GM18861 (cell line): ENCODE data around the gene FBXO28.

Source experiments
- ATAC-seq: cut with Tn5 transposase; IDR thresholded peaks from one replicate; pipeline ENCODE4 v1.9.1; 2021; ENCODE audit not compliant: unreplicated experiment

Gene FBXO28

DNA sequence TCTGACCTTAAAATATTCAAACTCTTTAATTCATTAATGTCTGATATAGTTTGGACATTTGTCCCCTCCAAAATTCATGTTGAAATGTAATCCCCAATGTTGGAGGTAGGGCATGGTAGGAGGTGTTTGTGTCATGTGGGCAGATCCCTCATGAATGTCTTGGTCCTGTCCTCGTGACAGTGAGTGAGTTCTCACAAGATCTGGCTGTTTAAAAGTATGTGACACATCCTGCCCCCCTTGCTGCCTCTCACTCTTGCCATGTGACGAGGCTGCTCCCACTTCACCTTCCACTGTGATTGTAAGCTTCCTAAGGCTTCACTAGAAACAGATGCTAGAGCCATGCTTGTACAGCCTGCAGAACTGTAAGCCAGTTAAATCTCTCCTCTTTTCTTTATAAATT is 21.3 kb upstream of the FBXO28 start:
- no peak for ATAC-seq

- ATAC-seq = no peak
Measured at GRCh38 chr1:224095339-224095738, 18.6 kb upstream of the FBXO28 start.

GRCh38 chr1:224095867-224096266 is 18.0 kb upstream of the FBXO28 start:
- no peak for ATAC-seq

DNA sequence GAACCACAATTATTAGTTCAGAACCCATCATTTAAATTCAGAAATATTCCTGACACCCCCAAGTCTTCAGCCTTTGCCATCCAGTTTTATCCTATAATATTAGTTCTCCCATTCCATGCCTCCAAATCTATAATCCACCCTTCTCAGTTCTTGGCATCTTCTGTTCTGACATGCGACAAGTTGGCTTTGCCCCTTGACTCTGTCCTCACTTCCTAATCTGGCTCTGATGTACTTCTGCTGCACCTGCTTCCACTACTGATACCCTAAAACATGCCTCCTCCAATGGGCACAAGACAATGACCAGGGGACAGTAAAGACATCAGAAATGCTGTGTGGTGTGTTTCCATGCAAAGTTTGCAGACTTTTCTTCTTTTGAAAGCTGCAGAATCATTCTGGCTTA is 17.1 kb upstream of the FBXO28 start:
- no peak for ATAC-seq

- ATAC-seq = no peak
Measured at GRCh38 chr1:224098007-224098406, 15.9 kb upstream of the FBXO28 start.

DNA sequence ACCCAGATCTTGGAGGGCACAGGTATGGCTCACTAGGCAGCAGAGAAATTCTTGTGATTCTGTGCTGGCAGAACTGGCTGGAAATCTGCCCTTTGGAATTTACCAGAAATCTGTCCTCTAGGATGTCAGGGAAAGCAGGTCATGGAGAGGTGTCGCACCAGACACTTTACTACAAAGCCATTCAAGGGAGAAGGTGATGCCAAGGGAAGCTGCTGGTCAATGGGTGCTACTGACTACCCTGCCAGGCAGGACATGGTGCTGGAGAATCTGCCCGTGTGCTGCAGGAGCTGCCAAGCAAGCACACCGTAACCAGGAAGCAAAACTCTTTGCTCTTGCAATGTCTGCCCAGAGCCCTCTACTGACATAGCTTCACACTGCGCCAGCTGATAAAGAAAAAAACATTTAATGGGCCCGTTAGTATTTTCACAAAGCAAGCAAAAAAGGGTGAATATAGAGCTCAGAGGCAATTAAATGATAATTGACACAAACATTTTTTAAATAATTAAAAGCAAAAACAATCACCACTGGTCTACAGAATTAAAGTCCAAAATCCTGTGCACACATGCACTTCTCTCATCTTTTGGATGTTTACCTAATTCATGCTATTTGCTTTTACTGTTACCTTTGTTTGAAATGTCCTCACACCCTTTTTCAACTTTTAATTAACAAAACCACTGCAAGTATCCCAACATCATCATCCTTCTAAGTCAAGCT is 7.2 kb upstream of the FBXO28 start:
- peak; percentile 88 for ATAC-seq

GRCh38 chr1:224107282-224107625 is 6.7 kb upstream of the FBXO28 start:
- no peak for ATAC-seq

DNA sequence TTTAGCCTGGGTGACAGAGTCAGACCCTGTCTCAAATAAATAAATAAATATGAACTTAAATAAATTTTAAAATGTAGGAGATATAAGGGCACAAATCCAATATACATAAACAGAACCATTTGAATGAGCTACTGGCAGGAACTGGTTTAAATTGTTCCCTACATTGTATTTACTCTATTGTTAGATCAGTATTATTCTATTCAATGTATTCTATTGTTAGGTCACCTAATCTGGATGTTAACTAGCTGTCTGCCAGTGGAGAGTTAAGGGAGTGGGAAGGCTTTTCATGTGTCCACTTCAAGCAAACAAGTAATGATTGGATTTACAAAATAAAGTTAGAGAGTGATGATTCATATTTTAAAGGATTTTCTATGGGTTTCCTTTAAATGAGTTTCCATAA is 4.9 kb upstream of the FBXO28 start:
- ATAC-seq = no peak

DNA sequence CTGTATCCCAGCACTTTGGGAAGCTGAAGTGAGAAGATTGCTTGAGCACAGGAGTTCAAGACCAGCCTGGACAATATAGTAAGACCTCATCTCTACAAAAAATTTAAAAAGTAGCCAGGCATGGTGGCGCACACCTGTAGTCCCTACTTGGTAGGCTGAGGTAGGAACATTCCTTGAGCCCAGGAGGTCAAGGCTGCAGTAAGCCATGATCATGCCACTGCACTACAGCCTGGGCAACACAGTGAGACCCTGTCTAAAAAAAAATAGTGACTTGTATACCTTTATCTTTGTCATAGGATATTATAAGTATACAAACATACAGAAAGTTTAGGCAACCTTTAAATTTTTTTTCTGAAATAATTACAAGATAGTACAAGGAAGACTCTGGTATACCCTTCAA is 3.9 kb upstream of the FBXO28 start:
- ATAC-seq = no peak

- ATAC-seq = no peak
Measured at GRCh38 chr1:224113005-224113404, 906 bp upstream of the FBXO28 start.

- ATAC-seq = no peak
Measured at GRCh38 chr1:224113545-224113917, 380 bp upstream of the FBXO28 start.

- ATAC-seq = no peak
Measured at GRCh38 chr1:224114787-224115175, 870 bp downstream of the FBXO28 start.

DNA sequence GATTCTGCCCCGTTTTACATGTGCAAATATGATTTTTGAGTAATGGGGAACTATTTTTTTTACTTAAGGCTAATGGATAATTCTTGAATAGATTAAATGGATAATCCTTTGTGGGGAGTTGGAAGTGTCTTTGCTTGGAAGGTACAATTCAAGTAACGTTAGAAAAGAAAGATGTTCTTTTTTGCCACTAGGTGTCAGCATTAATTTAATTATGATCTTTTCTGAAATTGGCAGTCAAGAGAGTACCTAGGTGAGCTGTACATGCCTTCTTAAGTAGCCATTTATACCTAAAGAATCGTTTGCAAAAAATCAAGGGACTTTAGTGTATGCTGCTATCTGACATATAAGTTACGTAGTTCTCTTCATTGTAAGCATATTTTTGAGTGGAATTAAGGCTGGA is 2.2 kb downstream of the FBXO28 start:
- peak; percentile 62 for ATAC-seq

DNA sequence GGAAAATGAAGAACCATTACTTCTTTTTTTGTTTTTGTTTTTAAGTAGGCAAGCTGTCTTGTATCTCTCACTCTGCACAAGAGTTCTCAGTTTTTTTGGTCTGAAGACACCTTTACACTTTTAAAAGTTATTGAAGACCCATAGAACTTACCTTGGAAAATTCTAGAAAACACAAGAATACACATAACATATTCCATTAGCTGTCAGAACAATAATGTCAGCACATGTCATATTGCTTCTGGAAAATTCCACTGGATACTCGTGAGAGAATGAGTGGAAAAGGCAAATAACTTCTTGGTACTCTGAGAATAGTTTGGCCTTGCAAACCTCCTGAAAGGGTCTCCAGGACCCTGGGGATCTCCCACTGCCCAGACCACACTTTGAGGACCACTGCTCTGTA is 4.8 kb downstream of the FBXO28 start:
- ATAC-seq = no peak

DNA sequence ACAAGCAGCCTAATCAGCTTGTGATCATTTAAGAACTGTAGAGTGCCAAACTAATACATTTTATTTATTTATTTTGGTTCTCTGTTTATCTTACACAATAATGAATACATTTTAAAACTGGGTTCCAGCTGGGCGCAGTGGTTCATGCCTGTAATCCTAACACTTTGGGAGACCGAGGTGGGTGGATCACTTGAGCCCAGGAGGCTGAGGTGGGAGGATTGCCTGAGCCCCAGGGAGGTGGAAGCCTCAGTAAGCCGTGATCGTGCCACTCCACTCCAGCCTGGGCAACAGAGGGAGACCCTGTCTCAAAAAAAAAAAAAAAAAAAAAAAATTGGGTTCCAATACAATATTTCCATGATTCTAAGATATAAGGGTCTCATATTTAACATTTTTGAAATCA is 9.2 kb downstream of the FBXO28 start:
- no peak for ATAC-seq

DNA sequence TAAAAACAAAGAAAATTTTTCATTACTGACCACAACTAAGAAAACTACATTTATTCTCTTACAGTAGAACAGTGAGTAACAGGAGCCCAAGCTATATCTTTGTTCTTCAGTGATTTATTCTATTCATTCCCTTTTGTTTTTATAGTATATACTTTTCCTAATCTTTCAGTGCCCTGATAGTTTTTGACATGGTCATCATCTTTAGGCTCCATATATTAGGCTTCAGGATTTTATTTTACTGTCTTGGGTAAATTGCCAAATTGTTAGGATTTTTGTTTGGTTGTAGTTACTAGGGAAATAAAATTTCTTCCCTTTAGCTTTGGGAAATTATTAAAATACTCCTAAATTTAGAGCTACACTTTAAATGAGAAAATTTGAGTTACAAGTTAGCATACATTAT is 10.3 kb downstream of the FBXO28 start:
- ATAC-seq = no peak

DNA sequence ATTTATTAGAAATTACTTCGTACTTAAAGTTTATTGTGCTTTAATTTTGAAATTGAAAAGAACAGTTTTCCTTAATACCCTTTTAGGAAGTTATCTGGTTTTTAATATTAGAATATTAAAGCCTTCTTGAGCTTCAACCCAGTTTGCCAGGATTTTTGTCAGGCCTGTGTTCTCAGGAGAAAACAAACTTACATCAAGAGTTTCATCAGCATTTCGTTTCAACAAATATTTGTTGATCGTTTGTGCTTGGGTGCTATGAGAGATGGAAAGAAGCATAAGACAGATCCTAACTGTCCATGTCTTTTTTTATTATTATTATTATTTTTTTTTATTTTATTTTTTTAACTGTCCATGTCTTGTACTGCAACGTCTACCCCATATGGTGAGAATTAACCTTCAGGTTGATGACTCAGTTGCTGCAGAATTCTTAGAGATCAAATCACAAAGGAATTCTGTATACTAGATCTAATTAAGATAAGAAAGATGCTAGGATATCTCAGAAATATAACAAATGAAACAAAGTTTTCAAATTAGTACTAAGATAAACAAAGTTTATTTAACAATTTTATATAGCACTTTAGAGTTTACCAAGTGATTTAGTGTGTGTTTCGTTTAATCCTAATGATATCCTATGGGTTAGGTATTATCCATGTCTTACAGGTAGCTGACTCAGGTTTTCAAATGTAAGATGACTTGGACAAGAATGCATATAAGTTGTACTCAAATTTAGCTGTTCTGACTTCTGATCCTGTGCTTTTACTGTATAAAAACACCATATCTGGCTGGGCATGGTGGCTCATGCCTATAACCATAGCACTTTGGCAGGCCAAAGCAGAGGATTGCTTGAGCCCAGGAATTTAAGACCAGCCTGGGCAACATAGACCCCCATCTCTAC is 14.3 kb downstream of the FBXO28 start:
- no peak for ATAC-seq

DNA sequence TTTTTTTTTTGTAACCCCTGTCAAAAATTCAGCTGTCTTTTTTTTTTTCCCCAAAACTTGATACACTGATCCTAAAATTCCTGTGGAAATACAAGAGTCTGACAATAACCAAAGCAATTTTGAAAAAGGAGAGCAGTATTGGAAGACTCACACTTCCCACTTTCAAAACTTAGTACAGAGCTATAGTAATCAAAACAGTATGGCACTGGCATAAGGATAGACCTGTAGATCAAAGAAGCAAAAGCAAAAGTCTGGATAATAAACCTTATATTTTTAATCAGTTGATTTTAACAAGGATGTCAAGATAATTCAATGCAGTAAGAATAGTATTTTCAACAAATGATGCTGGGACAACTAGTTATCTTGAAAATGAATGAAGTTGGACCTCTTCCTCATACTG is 17.3 kb downstream of the FBXO28 start:
- no peak for ATAC-seq

GRCh38 chr1:224132901-224133300 is 19.0 kb downstream of the FBXO28 start:
- ATAC-seq = no peak

DNA sequence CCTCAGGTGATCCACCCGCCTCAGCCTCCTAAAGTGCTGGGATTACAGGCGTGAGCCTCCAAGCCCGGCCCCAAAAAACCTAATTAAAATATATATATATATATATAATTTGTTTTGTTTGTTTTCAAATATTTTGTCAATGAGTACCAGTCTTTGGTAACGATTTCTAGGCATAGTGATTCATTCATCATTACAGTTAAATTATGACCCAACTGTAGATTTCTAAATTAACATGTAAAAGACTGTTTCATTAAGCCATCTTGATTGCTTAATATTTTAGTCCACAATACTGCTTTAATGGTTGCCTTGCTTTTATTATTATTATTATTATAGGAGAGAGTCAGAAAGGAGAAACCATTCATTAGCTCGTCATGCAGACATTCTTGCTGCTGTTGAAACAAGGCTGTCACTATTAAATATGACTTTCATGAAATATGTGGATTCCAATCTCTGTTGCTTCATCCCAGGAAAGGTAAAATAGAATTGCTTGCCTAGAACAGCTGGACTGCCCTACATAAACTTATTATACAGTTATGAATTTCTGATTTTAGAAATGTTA is 19.9 kb downstream of the FBXO28 start:
- no peak for ATAC-seq

- no peak for ATAC-seq
Measured at GRCh38 chr1:224137518-224137917, 23.6 kb downstream of the FBXO28 start.

DNA sequence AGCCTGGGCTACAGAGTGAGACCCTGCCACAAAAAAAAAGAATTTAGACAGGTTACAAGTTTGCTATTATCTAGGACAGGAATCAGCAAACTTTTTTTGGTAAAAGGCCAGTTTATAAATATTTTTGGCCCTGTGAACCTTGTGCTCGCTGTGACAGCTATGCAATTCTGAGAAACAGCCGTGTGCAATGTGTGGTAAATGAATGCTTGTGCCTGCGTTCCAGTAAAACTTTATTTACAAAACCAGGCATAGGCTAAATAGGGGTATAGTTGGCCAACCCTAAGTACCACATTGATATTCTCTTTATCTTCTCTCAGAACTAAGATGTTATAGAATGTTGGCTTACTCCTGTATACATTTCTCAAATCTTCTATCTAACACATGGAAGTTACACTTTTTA is 24.3 kb downstream of the FBXO28 start:
- ATAC-seq = no peak
